Stimulated activated memory B cell treated with anti-CD40 and anti-IgM and Interleukin-4, amounts not matched to agents 10 μg/mL and 1 μg/mL and 100 μg/mL, for 72 hours (primary cell): ENCODE results near the gene SIRT2.

Source experiments
- ATAC-seq: fragments of 150-1000 bp; cut with Tn5 transposase; 2 replicates; pipeline ENCODE4 v1.10.0; 2021
- H3K27ac Mint-ChIP-seq: one replicate; pipeline ENCODE4 v1.8.0; 2022; ENCODE audit warnings: mild to moderate bottlenecking, mixed read lengths
- H3K27me3 Mint-ChIP-seq: one replicate; pipeline ENCODE4 v1.8.0; 2022; ENCODE audit warnings: mixed read lengths
- H3K36me3 Mint-ChIP-seq: one replicate; pipeline ENCODE4 v1.8.0; 2022; ENCODE audit warnings: mixed read lengths
- H3K4me1 Mint-ChIP-seq: one replicate; pipeline ENCODE4 v1.8.0; 2022; ENCODE audit warnings: mixed read lengths
- H3K4me3 Mint-ChIP-seq: one replicate; pipeline ENCODE4 v1.8.0; 2022; ENCODE audit warnings: mild to moderate bottlenecking, moderate library complexity, mixed read lengths
- H3K9me3 Mint-ChIP-seq: one replicate; pipeline ENCODE4 v1.8.0; 2022; ENCODE audit warnings: mixed read lengths

SIRT2 gene

GRCh38 chr19:38928391-38929001 is 29.1 kb upstream of the SIRT2 start:
- Mint-ChIP-seq H3K27me3 (no peaks in the 10 kb centered on the region), H3K4me3 (no peak overlapping the region), H3K27ac (peak overlapping the region; percentile 97), H3K9me3 (no peaks in the 10 kb centered on the region), H3K36me3 (peaks cover 20% of the 10 kb centered on the region), H3K4me1 (peaks cover 40% of the 10 kb centered on the region)
- no peak for ATAC-seq

- no peak overlapping the region for H3K4me3 Mint-ChIP-seq
Measured at GRCh38 chr19:38924388-38924787, 25.0 kb upstream of the SIRT2 start.

GRCh38 chr19:38922482-38922881 is 23.1 kb upstream of the SIRT2 start:
- H3K9me3 Mint-ChIP-seq, result no peaks in the 10 kb centered on the region
- no peaks in the 10 kb centered on the region for H3K27me3 Mint-ChIP-seq
- peaks cover 14% of the 10 kb centered on the region for H3K36me3 Mint-ChIP-seq
- H3K4me3 Mint-ChIP-seq, result no peak overlapping the region
- no peak for ATAC-seq
- no peaks in the 10 kb centered on the region for H3K4me1 Mint-ChIP-seq
- no peak overlapping the region for H3K27ac Mint-ChIP-seq

More at GRCh38 chr19:38924388-38924787, 25.0 kb upstream of the SIRT2 start:
- Mint-ChIP-seq H3K27ac (no peak overlapping the region), H3K27me3 (no peaks in the 10 kb centered on the region), H3K4me1 (peaks cover 4% of the 10 kb centered on the region), H3K36me3 (peaks cover 14% of the 10 kb centered on the region), H3K9me3 (no peaks in the 10 kb centered on the region)
- no peak for ATAC-seq

GRCh38 chr19:38921420-38922274 is 22.2 kb upstream of the SIRT2 start:
- Mint-ChIP-seq H3K27ac (no peak overlapping the region), H3K36me3 (peaks cover 14% of the 10 kb centered on the region), H3K4me3 (no peak overlapping the region), H3K4me1 (no peaks in the 10 kb centered on the region), H3K9me3 (no peaks in the 10 kb centered on the region), H3K27me3 (no peaks in the 10 kb centered on the region)
- ATAC-seq, result peak; percentile 18

GRCh38 chr19:38920602-38921419 is 21.4 kb upstream of the SIRT2 start:
- H3K9me3 Mint-ChIP-seq, result no peaks in the 10 kb centered on the region
- H3K4me1 Mint-ChIP-seq, result no peaks in the 10 kb centered on the region
- no peak overlapping the region for H3K27ac Mint-ChIP-seq
- no peak for ATAC-seq
- H3K27me3 Mint-ChIP-seq, result no peaks in the 10 kb centered on the region
- H3K4me3 Mint-ChIP-seq, result no peak overlapping the region
- H3K36me3 Mint-ChIP-seq, result peaks cover 21% of the 10 kb centered on the region

GRCh38 chr19:38919837-38920601 is 20.6 kb upstream of the SIRT2 start:
- Mint-ChIP-seq H3K4me3 (no peak overlapping the region), H3K4me1 (no peaks in the 10 kb centered on the region), H3K9me3 (no peaks in the 10 kb centered on the region), H3K36me3 (peaks cover 23% of the 10 kb centered on the region), H3K27ac (no peak overlapping the region), H3K27me3 (no peaks in the 10 kb centered on the region)
- ATAC-seq, result no peak

- Mint-ChIP-seq H3K27me3 (no peaks in the 10 kb centered on the region), H3K36me3 (peaks cover 34% of the 10 kb centered on the region), H3K27ac (no peak overlapping the region), H3K4me1 (no peaks in the 10 kb centered on the region), H3K9me3 (no peaks in the 10 kb centered on the region), H3K4me3 (no peak overlapping the region)
- no peak for ATAC-seq
Measured at GRCh38 chr19:38918526-38918925, 19.1 kb upstream of the SIRT2 start.

GRCh38 chr19:38917921-38918491 is 18.6 kb upstream of the SIRT2 start:
- ATAC-seq, result no peak
- Mint-ChIP-seq H3K27ac (no peak overlapping the region), H3K9me3 (no peaks in the 10 kb centered on the region), H3K36me3 (peaks cover 35% of the 10 kb centered on the region), H3K4me1 (peaks cover 3% of the 10 kb centered on the region), H3K27me3 (no peaks in the 10 kb centered on the region), H3K4me3 (no peak overlapping the region)

GRCh38 chr19:38917516-38917915 is 18.1 kb upstream of the SIRT2 start:
- Mint-ChIP-seq H3K4me3 (no peak overlapping the region), H3K27me3 (no peaks in the 10 kb centered on the region), H3K4me1 (peaks cover 7% of the 10 kb centered on the region), H3K9me3 (no peaks in the 10 kb centered on the region), H3K27ac (no peak overlapping the region), H3K36me3 (peaks cover 35% of the 10 kb centered on the region)
- ATAC-seq, result no peak

GRCh38 chr19:38915329-38916321 is 16.2 kb upstream of the SIRT2 start:
- Mint-ChIP-seq H3K4me1 (peaks cover 9% of the 10 kb centered on the region), H3K4me3 (no peak overlapping the region), H3K9me3 (no peaks in the 10 kb centered on the region), H3K36me3 (peaks cover 30% of the 10 kb centered on the region), H3K27me3 (peaks cover 6% of the 10 kb centered on the region), H3K27ac (no peak overlapping the region)
- ATAC-seq, result no peak

- Mint-ChIP-seq H3K36me3 (peaks cover 39% of the 10 kb centered on the region), H3K4me1 (peaks cover 9% of the 10 kb centered on the region), H3K4me3 (no peak overlapping the region), H3K9me3 (no peaks in the 10 kb centered on the region), H3K27ac (no peak overlapping the region), H3K27me3 (peaks cover 10% of the 10 kb centered on the region)
- ATAC-seq, result no peak
Measured at GRCh38 chr19:38913958-38914357, 14.5 kb upstream of the SIRT2 start.

- Mint-ChIP-seq H3K36me3 (peaks cover 50% of the 10 kb centered on the region), H3K9me3 (no peaks in the 10 kb centered on the region), H3K27me3 (peaks cover 10% of the 10 kb centered on the region), H3K4me3 (no peak overlapping the region), H3K27ac (no peak overlapping the region), H3K4me1 (peaks cover 9% of the 10 kb centered on the region)
- ATAC-seq, result peak; percentile 61
Measured at GRCh38 chr19:38912600-38913514, 13.4 kb upstream of the SIRT2 start.
